Esophagus muscularis mucosa (tissue), 3 donors: ENCODE data around the gene CYP24A1.

Experiments used
- POLR2A ChIP-seq: fragments of 450-650 bp; IDR thresholded peaks from one replicate; pipeline ENCODE4 v1.6.1; 2017; ENCODE audit warnings: antibody characterized with exemption, moderate library complexity, mild to moderate bottlenecking, low read depth
- TF ChIP-seq, protein P1 (sequence below), 3 experiments: fragments of 200-600 bp in 2 of 3; fragments of 450-650 bp in 1 of 3; sonication (generic) in 2 of 3; IDR thresholded peaks; one replicate each; pipeline ENCODE4 v1.5.1; 2017 to 2019; ENCODE audit warnings: antibody characterized with exemption in 3 of 3, mild to moderate bottlenecking in 2 of 3, moderate library complexity in 1 of 3

GRCh38 chr20:54148947-54149764 lies 24.6 kb downstream of the CYP24A1 start:
- TF ChIP-seq, protein P1, sequence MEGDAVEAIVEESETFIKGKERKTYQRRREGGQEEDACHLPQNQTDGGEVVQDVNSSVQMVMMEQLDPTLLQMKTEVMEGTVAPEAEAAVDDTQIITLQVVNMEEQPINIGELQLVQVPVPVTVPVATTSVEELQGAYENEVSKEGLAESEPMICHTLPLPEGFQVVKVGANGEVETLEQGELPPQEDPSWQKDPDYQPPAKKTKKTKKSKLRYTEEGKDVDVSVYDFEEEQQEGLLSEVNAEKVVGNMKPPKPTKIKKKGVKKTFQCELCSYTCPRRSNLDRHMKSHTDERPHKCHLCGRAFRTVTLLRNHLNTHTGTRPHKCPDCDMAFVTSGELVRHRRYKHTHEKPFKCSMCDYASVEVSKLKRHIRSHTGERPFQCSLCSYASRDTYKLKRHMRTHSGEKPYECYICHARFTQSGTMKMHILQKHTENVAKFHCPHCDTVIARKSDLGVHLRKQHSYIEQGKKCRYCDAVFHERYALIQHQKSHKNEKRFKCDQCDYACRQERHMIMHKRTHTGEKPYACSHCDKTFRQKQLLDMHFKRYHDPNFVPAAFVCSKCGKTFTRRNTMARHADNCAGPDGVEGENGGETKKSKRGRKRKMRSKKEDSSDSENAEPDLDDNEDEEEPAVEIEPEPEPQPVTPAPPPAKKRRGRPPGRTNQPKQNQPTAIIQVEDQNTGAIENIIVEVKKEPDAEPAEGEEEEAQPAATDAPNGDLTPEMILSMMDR (IDR thresholded peaks at IDR 0.05): no peak
- no peak for TF ChIP-seq POLR2A
